GM21576 (cell line): ENCODE measurements around the gene TGM6.
A peak's percentile ranks its signal among the peaks of the same experiment; 100 is the strongest.

Source experiments
- ATAC-seq: cut with Tn5 transposase; IDR thresholded peaks from one replicate; pipeline ENCODE4 v1.9.1; 2021; ENCODE audit warnings: mild to moderate bottlenecking, moderate library complexity; ENCODE audit not compliant: unreplicated experiment

Gene TGM6

DNA sequence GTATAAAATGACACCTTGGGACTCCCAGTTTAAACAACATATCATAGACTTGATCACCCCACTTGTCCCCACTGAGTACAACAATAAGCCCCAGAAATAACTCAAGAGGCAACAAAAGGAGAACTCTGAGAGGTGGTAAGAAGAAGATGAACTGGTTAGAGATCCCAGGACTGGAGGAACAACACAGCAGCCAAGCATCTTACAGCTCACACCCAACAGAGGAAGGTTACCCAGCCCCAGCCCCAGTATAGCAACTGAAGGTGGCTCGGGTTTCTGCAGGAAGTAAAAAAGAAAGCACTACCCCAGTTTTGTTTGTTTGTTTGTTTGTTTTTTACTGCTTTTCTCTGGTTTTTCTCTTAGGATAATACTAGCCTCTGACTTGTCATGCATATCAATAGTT, 17.1 kb upstream of the TGM6 start:
- ATAC-seq, result no peak

DNA sequence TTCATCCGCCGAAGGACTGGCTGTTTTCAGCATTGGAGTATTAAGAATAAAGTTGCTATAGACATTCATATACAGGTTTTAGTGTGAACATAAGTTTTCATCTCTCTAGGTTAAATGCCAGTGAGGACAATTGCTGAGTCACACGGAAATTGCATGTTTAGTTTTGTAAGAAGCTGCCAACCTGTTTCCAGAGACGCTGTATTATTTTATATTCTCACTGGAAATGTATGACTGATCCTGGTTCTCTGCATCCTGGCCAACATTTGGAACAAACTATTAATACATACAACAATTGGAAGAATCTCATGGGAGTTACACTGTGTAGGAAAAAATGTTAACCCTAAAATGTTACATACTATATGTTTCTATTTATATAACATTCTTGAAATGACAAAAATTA, 16.7 kb upstream of the TGM6 start:
- no peak for ATAC-seq

DNA sequence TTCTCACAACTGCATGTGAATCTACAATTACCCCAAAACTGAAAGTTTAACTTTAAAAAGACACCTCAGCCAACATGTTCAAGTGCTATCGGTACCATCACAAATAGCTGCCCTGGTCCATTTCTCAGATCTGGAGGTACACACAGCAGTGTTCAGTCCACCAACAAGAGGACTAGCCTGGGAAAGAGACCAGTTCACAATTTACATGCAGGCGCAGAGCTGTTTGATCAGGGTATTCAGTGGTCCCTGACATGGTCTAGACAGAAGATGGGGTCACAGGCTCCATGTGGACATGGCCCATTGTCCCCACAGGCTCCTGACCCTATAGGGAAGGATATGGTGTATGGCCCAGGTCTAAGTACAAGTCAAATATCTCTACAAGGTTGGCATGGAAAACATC, 15.6 kb upstream of the TGM6 start:
- ATAC-seq, result no peak

DNA sequence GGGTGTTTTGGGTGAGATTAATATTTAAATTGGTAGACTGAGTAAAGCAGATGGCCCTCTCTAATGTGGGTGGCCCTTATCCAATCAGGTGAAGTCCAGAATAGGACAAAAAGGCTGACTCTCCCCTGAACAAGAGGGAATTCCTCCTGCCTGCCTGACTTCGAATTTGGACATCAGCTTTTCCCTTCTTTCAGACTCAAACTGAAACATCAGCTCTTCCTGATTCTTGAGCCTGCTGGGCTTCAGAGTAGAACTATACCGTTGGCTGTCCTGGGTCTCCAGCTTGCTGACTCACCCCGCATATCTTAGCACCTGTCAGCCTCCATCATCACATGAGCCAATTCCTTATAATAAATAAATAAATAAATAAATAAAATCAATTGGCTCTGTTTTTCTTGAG, 15.0 kb upstream of the TGM6 start:
- no peak for ATAC-seq

DNA sequence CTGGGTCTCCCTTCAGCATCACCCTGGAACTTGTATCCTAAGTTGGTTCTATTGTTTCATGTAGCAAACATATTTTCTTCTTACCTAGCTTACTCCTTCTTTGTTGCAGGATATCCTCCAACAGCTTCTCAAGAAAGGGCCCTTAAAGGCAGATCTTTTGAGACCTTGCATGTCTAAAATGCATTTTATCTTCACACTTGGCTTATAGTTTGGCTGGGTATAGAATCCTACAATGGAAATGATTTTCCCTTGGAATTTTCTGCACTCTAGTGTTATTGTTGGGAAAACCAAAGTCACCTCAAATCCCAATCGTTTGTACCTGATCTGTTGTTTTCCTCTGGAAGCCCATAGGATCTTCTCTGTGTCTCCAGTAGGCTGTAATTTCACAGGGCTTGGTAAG, 12.1 kb upstream of the TGM6 start:
- no peak for ATAC-seq

DNA sequence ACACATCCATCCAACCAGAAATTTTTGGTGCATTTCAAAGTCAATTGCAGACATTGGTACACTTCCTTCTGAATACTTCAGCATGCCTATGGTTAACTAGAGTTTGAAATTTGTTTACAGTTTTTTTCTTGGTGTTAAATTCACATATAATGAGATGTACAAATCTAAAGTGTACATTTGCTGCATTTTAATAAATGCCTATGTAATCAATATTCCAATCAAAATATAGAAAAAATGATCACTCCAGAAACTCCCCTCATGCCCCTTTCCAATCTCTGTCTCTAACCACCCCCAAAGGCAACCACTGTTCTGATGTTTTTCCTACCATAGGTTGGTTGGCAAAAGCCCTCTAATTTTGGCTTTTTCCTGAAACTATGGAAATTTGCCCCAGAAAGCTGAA, 7.6 kb upstream of the TGM6 start:
- ATAC-seq, result no peak

DNA sequence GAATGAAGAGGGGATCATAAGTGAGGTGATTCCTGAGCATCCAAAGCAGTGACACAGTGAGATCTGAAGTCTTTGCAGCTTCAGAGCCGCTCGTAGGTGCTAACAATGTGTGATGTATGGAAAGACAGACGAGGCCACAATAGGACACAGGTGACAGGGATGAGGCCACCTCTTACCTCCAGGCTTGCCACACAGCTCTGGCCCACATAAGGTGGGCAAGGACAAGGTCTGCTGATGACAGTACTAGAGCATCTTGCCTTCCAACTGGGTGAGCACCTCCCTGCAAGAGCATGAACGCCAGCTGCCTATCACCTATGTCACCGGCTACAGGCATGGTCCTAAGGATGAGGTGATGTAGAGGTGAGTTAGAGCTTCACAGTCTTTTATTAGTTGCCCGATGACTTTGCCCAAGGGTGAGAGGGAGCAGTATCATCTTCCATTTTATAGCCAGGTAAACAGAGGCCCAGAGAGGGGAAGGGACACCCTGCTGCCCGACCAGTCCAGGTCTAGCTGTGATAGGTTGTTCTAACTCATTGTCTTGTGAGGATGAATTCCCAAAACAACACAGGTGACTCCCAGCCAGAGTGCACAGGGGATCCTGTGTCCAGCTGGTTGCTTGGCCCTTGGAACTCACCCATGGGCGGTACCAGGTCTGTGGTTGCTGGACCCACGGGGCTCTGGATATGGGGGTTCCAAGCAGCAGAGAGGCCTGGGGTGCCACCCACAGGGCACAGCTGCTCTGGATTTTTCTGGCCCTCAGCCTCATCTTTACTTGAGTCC, 6.2 kb upstream of the TGM6 start:
- no peak for ATAC-seq

DNA sequence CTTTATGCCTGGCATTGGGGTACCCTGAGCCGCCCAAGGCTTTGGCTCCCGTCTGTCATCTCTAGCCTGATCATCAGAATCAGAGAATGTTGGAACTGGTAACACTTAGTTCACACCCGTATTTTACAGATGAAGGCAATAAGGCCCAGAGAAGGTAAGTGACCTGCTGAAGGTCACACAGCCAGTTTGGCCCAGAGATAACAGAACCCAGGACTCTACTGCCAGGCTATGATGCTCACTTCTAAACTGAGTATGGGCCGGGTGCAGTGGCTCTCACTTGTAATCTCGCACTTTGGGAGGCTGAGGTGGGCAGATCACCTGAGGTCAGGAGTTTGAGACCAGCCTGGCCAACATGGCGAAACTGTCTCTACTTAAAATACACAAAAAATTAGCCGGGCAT, 1.8 kb upstream of the TGM6 start:
- no peak for ATAC-seq

DNA sequence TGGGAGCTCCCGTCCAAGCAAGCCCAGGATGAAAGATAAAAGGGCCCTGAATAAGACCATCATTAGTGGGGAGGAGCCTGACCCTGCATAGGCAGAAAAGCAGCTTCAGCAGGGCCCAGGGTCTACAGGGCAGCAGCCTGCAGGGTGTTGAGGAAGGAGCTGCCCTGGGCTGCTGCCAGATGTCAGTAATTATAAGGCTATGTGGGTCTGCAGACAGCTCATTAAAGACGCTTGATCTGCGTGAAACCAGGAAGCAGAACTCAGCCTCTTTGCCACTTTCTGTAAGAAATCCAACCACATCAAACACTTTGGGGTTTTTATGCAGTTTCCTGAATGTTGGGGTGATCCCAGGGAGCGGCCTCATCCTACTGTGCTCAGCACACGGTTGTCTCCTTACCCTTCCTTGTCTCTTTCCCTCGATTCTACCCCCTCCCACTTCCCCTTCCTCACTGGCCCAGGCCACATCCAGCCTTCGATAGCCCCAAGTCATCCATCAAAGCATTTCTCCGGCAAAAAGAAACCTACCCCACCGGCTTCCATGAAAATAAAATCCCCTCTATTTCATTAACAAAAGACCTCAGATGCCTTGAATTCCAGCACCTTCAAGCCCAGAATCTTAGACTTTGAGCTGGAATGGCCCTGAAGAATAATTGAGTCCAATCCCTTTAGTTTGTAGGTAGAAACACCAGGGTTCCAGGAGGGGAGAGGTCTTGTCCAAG, 1.0 kb upstream of the TGM6 start:
- ATAC-seq, result no peak

DNA sequence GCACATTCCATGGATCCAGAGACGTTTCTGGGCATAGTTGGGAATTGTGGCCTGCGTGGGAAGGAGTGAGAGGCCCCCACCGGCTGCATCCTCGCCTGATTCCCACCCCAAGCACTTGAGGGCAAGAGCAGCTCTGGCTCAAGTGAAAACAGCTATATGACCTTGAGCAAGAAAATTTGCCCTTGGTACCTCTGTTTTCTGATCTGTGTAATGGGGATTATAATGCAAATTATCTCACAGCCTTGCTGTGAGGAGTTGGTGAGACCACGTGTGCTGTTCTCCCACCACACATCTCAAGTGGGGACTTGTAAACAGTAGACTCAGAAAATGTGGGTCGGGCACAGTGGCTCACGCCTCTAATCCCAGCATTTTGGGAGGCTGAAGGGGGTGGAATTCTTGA, 602 bp downstream of the TGM6 start:
- no peak for ATAC-seq

DNA sequence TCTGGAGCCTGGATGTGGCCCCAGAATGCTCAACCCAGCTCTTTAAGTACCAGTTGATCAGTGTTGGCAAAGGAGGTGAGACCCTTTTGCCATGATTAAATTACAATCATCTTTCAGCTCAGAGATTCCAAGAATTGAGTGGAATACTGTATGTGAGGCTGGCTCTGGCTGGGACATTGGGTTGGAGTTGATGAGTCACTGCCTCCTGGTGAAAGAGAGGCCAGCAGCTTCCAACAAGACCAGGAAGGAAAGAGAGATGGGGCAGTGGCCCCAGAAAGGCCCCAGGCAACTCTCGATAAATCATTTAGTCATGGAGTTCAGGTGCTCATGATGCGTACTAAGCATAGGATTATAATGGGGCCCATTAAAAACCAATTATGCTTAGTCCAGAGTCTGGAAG, 2.1 kb downstream of the TGM6 start:
- ATAC-seq, result no peak

DNA sequence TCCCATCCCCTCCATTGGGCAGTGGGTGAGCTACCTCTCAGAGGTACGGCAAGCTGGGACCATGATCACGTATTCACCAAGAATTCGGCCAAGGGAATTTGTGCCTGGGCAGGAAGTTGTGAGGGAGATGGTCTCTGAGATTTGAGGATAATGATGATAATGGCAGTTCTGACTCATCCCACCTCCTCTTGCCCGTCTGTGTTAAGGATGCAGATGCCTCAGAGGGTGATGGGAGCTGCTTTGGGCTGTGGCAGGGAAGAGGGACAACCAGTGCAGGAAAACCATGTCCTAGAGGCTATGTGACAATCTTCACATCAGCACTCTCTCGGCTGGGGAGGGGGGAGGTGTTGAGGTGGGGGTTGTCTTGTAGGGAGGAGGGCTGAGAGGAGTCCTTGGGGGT, 4.3 kb downstream of the TGM6 start:
- ATAC-seq, result no peak

DNA sequence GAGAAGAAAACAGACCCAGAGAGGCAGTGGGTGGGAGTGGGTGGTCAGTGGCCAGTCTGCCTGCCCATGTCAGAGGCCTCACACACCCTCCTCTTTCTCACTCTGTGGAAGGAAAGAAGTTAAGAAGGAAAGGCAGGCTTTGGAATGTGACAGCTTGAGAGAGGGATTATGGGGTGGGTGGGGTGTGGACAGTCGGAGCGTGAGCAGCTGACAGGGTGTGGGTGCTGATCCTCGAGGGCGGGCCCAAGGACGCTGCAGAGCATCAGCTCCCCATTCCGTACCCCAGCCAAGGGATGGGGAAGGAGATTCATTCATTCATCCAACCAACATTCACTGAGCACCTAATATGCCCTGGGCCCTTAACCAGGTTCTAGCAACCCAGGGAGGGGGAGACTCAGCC, 4.8 kb downstream of the TGM6 start:
- no peak for ATAC-seq

DNA sequence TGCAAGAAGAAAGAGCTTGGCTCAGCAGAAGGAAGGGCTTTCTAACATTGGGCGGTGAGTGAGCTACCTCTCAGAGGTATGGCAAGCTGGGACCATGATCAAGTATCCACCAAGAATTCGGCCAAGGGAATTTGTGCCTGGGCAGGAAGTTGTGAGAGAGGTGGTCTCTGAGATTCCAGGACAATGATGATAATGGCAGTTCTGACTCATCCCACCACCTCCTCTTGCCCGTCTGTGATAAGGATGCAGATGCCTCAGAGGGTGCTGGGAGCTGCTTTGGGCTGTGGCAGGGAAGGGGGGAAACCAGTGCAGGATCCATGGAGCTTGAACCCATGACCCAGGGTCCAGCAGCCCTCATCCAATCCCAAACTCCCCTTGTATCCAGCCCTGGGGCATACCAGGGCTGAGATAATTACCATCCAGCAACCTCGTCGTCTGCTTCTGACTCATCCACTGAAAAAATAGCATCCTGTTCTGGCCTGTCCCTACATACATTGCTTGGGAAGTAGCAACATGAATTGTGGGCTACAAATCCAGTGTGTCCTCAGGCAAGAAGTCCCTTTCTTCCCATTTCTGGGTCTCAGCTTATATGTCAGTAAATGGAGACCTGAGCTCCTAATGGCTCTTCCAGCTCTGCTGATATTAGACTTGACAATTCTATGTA, 5.9 kb downstream of the TGM6 start:
- ATAC-seq, result no peak

DNA sequence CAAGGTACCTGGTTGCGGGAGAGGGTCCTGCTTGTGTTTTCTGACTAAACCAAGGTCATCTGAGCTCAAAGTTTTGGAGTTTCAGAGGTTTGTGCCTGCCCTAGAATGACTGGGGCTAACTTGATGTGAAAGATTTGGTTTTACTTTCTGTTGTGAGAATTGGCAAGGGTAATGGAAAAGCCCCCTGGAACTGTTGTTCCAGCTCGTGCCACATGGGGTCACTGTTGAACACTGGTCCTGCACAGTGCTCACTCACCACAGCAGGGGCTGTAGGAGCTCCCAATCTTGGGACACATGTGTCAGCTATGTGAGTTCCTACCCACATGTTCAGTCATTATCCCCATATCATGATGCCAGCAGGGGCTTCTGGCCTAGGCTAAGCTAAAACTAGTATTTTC, 6.5 kb downstream of the TGM6 start:
- ATAC-seq, result peak; percentile 63

DNA sequence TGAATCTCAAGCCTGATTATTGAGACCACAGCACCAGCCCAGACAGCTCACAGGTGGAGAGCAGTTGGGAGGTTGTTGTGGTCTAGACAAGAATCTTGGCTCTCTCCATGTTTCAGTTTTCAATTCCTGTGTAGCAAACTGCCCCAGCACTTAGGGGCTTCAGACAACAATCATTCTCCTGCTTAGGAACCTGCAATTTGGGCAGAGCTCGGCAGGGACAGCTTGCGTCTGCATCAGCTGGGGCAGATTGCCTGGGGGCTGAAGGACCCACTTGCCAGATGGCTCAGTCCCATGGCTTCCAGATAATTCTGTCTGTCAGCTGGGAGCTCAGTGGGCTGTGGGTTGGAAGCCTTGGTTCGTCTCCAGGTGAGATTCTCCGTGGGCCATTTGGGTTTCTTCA, 6.9 kb downstream of the TGM6 start:
- no peak for ATAC-seq

DNA sequence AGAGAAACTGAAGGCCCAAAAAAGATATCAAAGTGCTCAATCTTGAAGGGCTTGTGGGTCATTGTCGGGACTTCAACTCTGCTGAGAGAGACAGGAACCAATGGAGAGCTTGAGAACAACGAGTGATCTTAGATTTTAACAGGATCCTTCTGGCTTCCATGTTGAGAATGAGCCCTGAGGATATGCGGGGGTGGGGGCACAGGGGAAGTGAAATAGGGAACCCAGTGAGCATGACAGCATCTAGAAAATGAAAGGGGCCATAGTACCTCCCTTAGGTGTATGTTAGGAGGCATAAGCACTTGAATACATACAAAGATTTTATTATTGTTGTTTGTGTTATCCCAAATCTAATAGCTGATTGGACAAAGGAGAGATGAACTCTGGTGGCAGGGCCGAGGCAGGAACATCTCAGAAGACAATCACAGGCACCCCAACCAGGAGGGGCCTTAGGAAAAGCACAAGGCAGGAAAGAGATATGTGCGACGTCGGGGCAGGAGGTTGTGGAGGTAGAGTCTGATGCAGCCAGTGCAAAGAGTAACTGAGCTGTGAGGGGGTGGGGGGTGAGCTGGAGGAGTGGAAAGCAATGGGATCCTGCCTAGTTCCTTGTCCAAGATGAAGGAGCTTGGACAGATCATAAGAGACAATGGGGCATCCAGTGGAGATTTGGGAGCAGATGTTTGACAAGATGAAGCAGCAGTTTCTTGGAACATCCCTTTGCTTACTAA, 10.4 kb downstream of the TGM6 start:
- no peak for ATAC-seq

DNA sequence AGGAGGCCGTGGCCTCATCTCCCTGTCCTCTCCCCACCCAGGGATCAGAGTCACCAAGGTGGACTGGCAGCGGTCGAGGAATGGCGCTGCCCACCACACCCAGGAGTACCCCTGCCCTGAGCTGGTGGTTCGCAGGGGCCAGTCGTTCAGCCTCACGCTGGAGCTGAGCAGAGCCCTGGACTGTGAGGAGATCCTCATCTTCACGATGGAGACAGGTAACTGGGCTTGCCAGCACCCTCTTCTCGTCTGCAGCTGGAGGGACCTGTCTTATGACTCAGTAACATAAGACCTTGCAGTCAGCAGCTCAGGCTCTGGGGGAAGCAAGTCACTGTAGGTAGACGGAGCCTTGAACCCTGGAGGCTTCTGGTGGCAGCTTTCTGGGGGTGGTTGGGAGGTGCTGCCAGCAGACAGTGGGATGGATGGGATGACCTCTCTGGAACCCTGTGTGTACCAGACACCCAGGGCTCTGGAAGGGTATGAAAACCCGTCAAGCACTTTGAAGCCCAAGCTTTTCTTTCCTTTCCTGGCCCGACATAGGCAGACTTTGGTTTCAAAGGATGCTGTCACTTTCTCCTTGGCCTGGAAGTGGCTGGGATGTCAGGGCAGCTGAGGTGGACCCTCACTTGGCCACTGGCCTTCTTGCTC, 13.8 kb downstream of the TGM6 start:
- no peak for ATAC-seq

DNA sequence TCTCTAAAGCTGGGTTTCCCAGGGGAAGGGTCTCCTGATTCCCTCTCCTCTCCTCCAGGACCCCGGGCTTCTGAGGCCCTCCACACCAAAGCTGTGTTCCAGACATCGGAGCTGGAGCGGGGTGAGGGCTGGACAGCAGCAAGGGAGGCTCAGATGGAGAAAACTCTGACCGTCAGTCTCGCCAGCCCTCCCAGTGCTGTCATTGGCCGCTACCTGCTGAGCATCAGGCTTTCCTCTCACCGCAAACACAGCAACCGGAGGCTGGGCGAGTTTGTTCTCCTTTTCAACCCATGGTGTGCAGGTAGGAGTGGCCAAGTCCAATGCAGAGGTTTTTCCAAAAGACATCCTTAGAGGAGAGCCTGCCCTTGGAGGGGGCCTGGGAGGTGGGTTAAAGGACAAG, 14.4 kb downstream of the TGM6 start:
- no peak for ATAC-seq

DNA sequence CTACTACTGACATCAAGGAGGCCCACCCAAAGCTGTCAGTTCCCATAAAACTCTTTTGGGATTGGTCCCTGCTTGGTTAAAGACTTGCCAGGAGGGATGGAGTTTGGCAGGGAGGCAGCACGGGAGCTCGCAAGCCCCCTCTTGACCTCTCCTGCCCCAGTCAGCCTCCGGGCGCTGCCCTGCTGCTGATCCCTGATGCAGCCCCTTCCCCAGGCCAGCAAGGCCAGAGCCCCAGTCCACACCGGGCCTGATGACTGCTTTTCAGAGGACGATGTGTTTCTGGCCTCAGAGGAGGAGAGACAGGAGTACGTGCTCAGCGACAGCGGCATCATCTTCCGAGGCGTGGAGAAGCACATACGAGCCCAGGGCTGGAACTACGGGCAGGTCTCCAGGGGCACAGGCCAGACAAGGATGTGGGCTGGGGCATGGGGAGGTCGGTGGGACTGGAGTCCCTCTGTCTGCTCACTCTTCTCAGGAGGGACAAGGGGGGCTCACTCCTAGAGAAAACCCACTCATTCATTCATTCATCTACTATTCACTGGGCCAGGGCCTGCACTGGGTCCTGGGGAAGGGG, 15.6 kb downstream of the TGM6 start:
- ATAC-seq, result no peak

DNA sequence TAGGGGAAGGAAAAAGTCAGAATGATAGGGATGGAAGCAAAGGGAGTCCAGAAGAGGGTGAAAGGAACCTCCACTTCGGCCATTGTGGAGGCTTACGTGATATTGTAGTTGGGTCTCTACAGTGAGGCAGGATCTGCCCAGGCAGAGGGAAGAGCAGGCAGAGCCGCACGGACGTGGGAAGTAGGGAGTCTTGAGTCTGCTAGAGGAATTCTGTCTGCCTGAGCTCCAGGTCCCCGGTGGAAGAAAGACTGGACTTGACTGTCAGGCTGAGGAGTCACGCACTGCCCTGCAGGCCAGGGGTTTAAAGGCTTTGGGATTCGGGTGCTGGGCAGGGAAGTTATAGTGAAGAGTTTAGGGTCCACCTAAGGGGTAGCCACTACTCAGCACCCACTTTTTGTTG, 16.4 kb downstream of the TGM6 start:
- no peak for ATAC-seq
